K562 (cell line): Measurements from ENCODE around the gene LUC7L3. TPM values are rescaled to one million over a fixed set of nuclear protein-coding genes. Genes with fewer than 3 reads are reported as not detected.

Experiments
- CBFB ChIP-seq: sonication (generic); formaldehyde crosslinking; IDR thresholded peaks from 2 replicates; pipeline ENCODE4 v1.4.0; 2020; ENCODE audit warnings: mild to moderate bottlenecking, missing genetic modification reagents
- CBX8 ChIP-seq: fragments of 200-600 bp; sonication (generic); IDR thresholded peaks from 2 replicates; pipeline ENCODE4 v1.6.1; 2012; ENCODE audit warnings: borderline replicate concordance, mixed run types, low read depth, mild to moderate bottlenecking, moderate library complexity, mixed read lengths, low read length, control low read depth, inconsistent platforms; ENCODE audit not compliant: poor library complexity, severe bottlenecking; ENCODE audit errors: extremely low read depth
- CC2D1A ChIP-seq: fragments of 450-650 bp; IDR thresholded peaks from 2 replicates; pipeline ENCODE4 v1.6.1; 2017; ENCODE audit warnings: mild to moderate bottlenecking
- ETS2 ChIP-seq: IDR thresholded peaks from 2 replicates; pipeline ENCODE4 v1.6.1; 2016; ENCODE audit warnings: borderline replicate concordance, missing genetic modification characterization, mild to moderate bottlenecking, moderate library complexity, missing compliant biosample characterization; ENCODE audit not compliant: poor library complexity, severe bottlenecking
- EWSR1 ChIP-seq: fragments of 450-650 bp; IDR thresholded peaks from 2 replicates; pipeline ENCODE4 v1.6.1; 2018; ENCODE audit warnings: borderline replicate concordance, mild to moderate bottlenecking, low read depth, moderate library complexity; ENCODE audit not compliant: partially characterized antibody
- HMG20A ChIP-seq: fragments of 450-650 bp; formaldehyde crosslinking; conservative IDR thresholded peaks from 2 replicates; pipeline ENCODE4 v1.4.0; 2020; ENCODE audit warnings: mild to moderate bottlenecking, mixed read lengths
- MTA3 ChIP-seq: fragments of 450-650 bp; formaldehyde crosslinking; IDR thresholded peaks from 2 replicates; pipeline ENCODE4 v1.6.1; 2017; ENCODE audit warnings: mild to moderate bottlenecking, borderline replicate concordance
- NCOA1 ChIP-seq: fragments of 450-650 bp; IDR thresholded peaks from 2 replicates; pipeline ENCODE4 v1.6.1; 2016; ENCODE audit warnings: low read depth
- POLR2H ChIP-seq: IDR thresholded peaks from 2 replicates; pipeline ENCODE4 v1.6.1; 2016; ENCODE audit warnings: missing genetic modification characterization, low read depth, mild to moderate bottlenecking, control low read depth, missing compliant biosample characterization, moderate library complexity
- SIX5 ChIP-seq, 2 experiments: IDR thresholded peaks; 2 replicates each; pipeline ENCODE4 v1.6.1; 2011; ENCODE audit warnings: low read length in 2 of 2, borderline replicate concordance in 1 of 2, low read depth in 1 of 2, mild to moderate bottlenecking in 1 of 2, moderate library complexity in 1 of 2; ENCODE audit not compliant: insufficient read depth in 1 of 2
- SMAD3 ChIP-seq: fragments of 450-650 bp; formaldehyde crosslinking; conservative IDR thresholded peaks from 2 replicates; pipeline ENCODE4 v1.4.0; 2020; ENCODE audit warnings: mild to moderate bottlenecking
- SRSF7 ChIP-seq: fragments of 200-400 bp; formaldehyde crosslinking; optimal IDR thresholded peaks from 2 replicates; pipeline ENCODE3; 2017; ENCODE audit warnings: mild to moderate bottlenecking, low read depth, low read length
- polyA plus RNA-seq, 8 experiments: library from polyadenylated mRNA; depleted of rRNA in 4 of 8; stranded (reverse) in 5 of 8; unstranded in 3 of 8; fragments of >200 nt; fragmentation: Nextera tagmentation in 2 of 8; fragmentation: Illumina TruSeq in 1 of 8; extraction: Ambion mirVana in 2 of 8; extraction: Trizol in 1 of 8; gene quantifications; 2 replicates each; pipeline versions ENCODE4 v1.2.1 to v1.2.3, GENCODE V29; 2011 to 2014; ENCODE audit warnings: inconsistent platforms in 1 of 8, missing spikeins in 1 of 8
- total RNA-seq, 7 experiments: library from RNA; depleted of rRNA in 6 of 7; stranded (reverse); fragments of >200 nt in 6 of 7; fragmentation: Illumina TruSeq in 2 of 7; extraction: Trizol in 2 of 7; gene quantifications; 2 replicates each; pipeline versions ENCODE4 v1.2.1 to v1.2.3, GENCODE V29; 2011 to 2021; ENCODE audit warnings: low replicate concordance in 1 of 7
- TF ChIP-seq, protein P1 (sequence below): fragments of 450-650 bp; formaldehyde crosslinking; IDR thresholded peaks from 2 replicates; pipeline ENCODE4 v1.4.0; 2020; ENCODE audit warnings: mild to moderate bottlenecking, moderate library complexity
- TF ChIP-seq, protein P2 (sequence below): sonication (generic); formaldehyde crosslinking; IDR thresholded peaks from 2 replicates; pipeline ENCODE4 v1.4.0; 2020; ENCODE audit warnings: mild to moderate bottlenecking, missing genetic modification reagents
- TF ChIP-seq, protein P3 (sequence below): sonication (generic); formaldehyde crosslinking; IDR thresholded peaks from 2 replicates; pipeline ENCODE4 v1.8.1; 2023; ENCODE audit warnings: mild to moderate bottlenecking, missing genetic modification reagents
- TF ChIP-seq, protein P4 (sequence below), 2 experiments: fragments of 450-650 bp; conservative IDR thresholded peaks; 2 replicates each; pipeline ENCODE4 v1.6.1; 2017; ENCODE audit warnings: mild to moderate bottlenecking in 2 of 2, moderate library complexity in 2 of 2

LUC7L3 gene
- total and polyA plus RNA-seq, 9 of the 15 experiments (the other 6 are each of a cell fraction or from before 2014, with no cell fraction given) = 80.8 to 284 (median 127) TPM

DNA sequence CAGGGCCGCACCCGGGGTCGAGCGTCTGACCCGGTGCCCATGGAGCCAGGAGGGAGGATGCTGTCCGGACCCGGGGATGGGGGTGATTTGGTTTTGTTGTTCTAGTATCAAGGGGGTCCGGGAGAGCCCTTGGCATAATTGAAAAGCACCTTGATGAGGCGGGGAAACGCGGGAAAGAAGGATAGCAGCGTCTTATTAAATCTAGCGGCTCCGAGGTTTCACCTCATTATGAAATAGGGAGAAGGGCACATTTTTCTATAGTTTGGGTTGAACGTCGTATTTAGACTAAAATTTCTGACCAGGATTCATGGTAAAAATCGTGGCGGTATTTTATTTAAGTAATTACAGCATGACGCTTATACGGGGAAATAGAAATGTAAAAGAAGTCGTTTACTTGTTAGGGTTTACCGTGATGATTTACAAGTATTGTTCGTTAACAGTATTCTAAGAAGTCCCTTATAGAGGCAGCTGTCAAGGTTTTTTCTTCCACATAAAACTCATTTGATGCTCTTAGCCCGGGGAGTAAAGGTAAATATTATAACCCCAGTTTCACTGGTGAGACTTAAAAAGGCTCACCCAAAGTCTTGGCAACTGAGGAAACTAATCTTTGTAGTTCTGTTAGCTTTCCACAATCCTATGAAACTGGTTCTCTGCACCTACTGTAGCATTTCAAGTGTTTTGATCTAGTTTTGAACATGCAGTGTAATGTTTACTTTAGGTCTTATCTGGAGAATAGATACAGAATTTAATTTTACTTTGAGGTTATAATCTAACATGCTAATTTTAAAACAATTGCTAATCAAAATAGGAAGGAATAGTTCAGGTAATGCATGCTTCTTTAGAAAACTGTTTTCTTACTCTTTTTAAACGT lies 756 bp downstream of the LUC7L3 start (continued):
- no peak for TF ChIP-seq NCOA1
- TF ChIP-seq CC2D1A = no peak
- TF ChIP-seq POLR2H (tag) = no peak
- TF ChIP-seq, protein P1, sequence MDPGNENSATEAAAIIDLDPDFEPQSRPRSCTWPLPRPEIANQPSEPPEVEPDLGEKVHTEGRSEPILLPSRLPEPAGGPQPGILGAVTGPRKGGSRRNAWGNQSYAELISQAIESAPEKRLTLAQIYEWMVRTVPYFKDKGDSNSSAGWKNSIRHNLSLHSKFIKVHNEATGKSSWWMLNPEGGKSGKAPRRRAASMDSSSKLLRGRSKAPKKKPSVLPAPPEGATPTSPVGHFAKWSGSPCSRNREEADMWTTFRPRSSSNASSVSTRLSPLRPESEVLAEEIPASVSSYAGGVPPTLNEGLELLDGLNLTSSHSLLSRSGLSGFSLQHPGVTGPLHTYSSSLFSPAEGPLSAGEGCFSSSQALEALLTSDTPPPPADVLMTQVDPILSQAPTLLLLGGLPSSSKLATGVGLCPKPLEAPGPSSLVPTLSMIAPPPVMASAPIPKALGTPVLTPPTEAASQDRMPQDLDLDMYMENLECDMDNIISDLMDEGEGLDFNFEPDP (CRISPR knock-in tag) = no peak
- no peak for TF ChIP-seq EWSR1
- no peak for TF ChIP-seq HMG20A
- TF ChIP-seq, protein P2, sequence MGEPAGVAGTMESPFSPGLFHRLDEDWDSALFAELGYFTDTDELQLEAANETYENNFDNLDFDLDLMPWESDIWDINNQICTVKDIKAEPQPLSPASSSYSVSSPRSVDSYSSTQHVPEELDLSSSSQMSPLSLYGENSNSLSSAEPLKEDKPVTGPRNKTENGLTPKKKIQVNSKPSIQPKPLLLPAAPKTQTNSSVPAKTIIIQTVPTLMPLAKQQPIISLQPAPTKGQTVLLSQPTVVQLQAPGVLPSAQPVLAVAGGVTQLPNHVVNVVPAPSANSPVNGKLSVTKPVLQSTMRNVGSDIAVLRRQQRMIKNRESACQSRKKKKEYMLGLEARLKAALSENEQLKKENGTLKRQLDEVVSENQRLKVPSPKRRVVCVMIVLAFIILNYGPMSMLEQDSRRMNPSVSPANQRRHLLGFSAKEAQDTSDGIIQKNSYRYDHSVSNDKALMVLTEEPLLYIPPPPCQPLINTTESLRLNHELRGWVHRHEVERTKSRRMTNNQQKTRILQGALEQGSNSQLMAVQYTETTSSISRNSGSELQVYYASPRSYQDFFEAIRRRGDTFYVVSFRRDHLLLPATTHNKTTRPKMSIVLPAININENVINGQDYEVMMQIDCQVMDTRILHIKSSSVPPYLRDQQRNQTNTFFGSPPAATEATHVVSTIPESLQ (CRISPR knock-in tag) = no peak
- TF ChIP-seq SRSF7 = no peak
- TF ChIP-seq SIX5 (IDR thresholded peaks at IDR 0.05; ENCODE audit: borderline replicate concordance in 1 of 2, insufficient read depth in 1 of 2, low read depth in 1 of 2, low read length in 2 of 2) = no peak
- TF ChIP-seq, protein P3, sequence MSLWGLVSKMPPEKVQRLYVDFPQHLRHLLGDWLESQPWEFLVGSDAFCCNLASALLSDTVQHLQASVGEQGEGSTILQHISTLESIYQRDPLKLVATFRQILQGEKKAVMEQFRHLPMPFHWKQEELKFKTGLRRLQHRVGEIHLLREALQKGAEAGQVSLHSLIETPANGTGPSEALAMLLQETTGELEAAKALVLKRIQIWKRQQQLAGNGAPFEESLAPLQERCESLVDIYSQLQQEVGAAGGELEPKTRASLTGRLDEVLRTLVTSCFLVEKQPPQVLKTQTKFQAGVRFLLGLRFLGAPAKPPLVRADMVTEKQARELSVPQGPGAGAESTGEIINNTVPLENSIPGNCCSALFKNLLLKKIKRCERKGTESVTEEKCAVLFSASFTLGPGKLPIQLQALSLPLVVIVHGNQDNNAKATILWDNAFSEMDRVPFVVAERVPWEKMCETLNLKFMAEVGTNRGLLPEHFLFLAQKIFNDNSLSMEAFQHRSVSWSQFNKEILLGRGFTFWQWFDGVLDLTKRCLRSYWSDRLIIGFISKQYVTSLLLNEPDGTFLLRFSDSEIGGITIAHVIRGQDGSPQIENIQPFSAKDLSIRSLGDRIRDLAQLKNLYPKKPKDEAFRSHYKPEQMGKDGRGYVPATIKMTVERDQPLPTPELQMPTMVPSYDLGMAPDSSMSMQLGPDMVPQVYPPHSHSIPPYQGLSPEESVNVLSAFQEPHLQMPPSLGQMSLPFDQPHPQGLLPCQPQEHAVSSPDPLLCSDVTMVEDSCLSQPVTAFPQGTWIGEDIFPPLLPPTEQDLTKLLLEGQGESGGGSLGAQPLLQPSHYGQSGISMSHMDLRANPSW (CRISPR knock-in tag) = no peak
- no peak for TF ChIP-seq CBX8
- TF ChIP-seq ETS2 = no peak
- no peak for TF ChIP-seq MTA3
- no peak for TF ChIP-seq CBFB (CRISPR knock-in tag)
- TF ChIP-seq, protein P4, sequence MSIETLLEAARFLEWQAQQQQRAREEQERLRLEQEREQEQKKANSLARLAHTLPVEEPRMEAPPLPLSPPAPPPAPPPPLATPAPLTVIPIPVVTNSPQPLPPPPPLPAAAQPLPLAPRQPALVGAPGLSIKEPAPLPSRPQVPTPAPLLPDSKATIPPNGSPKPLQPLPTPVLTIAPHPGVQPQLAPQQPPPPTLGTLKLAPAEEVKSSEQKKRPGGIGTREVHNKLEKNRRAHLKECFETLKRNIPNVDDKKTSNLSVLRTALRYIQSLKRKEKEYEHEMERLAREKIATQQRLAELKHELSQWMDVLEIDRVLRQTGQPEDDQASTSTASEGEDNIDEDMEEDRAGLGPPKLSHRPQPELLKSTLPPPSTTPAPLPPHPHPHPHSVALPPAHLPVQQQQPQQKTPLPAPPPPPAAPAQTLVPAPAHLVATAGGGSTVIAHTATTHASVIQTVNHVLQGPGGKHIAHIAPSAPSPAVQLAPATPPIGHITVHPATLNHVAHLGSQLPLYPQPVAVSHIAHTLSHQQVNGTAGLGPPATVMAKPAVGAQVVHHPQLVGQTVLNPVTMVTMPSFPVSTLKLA (conservative IDR thresholded peaks at IDR 0.05) = no peak
- TF ChIP-seq SMAD3 (CRISPR knock-in tag) = no peak
